Thymus (tissue), 11 donors: ENCODE results near the gene ZRSR2. TPM values are rescaled to one million over a fixed set of nuclear protein-coding genes. Genes with fewer than 3 reads are reported as not detected.
"Not testable (repeated sequence)": the region's sequence is repeated elsewhere in the genome, so short reads cannot be mapped to it uniquely, and the experiment has no call there.

Experiments
- DNase-seq, 9 donors: peaks; one replicate each; pipeline ENCODE4 v3.0.0-alpha.2; 2013; ENCODE audit warnings: low spot score in 9 of 9, low read depth in 6 of 9, missing footprints in 1 of 9
- H3K27ac ChIP-seq, 2 donors: one replicate each; pipeline ENCODE4 v1.5.1; 2013; ENCODE audit warnings: control low read depth in 1 of 2, low read depth in 1 of 2, low read length in 1 of 2, mild to moderate bottlenecking in 1 of 2, moderate library complexity in 1 of 2
- H3K27me3 ChIP-seq, 2 donors: one replicate each; pipeline ENCODE4 v1.5.1; 2013; ENCODE audit warnings: low read length in 1 of 2; ENCODE audit not compliant: control insufficient read depth in 2 of 2, insufficient read depth in 1 of 2
- H3K36me3 ChIP-seq, 2 donors: one replicate each; pipeline ENCODE4 v1.5.1; 2013; ENCODE audit warnings: low read length in 1 of 2, mild to moderate bottlenecking in 1 of 2, moderate library complexity in 1 of 2; ENCODE audit not compliant: control insufficient read depth in 2 of 2, insufficient read depth in 2 of 2
- H3K4me1 ChIP-seq, 2 donors: one replicate each; pipeline ENCODE4 v1.5.1; 2013; ENCODE audit warnings: low read length in 2 of 2; ENCODE audit not compliant: control insufficient read depth in 2 of 2, insufficient read depth in 2 of 2
- H3K4me3 ChIP-seq, 2 donors: one replicate each; pipeline ENCODE4 v1.5.1; 2013; ENCODE audit warnings: low read length in 2 of 2, control low read depth in 1 of 2, mild to moderate bottlenecking in 1 of 2
- H3K9me3 ChIP-seq, 2 donors: one replicate each; pipeline ENCODE4 v1.5.1; 2013; ENCODE audit warnings: low read length in 1 of 2, mild to moderate bottlenecking in 1 of 2; ENCODE audit not compliant: control insufficient read depth in 2 of 2, insufficient read depth in 1 of 2
- WGBS: extraction: QIAGEN DNeasy Blood & Tissue Kit; methylation state at CpG from one replicate; pipeline ENCODE4 v1.1.7; 2013; 5-methylcytosine and 5-hydroxymethylcytosine counted together
- polyA plus RNA-seq: library from polyadenylated mRNA; stranded (reverse); fragments of 200-250 nt; gene quantifications from one replicate; pipeline ENCODE4 v1.2.3, GENCODE V29; 2013
- total RNA-seq: library from RNA; stranded (reverse); fragments of 120-200 nt; gene quantifications from one replicate; pipeline ENCODE4 v1.2.4, GENCODE V29; 2013
- donor health status: healthy.

ZRSR2 gene
- total and polyA plus RNA-seq, 2 donors, result 9.5 to 30.0 TPM

DNA sequence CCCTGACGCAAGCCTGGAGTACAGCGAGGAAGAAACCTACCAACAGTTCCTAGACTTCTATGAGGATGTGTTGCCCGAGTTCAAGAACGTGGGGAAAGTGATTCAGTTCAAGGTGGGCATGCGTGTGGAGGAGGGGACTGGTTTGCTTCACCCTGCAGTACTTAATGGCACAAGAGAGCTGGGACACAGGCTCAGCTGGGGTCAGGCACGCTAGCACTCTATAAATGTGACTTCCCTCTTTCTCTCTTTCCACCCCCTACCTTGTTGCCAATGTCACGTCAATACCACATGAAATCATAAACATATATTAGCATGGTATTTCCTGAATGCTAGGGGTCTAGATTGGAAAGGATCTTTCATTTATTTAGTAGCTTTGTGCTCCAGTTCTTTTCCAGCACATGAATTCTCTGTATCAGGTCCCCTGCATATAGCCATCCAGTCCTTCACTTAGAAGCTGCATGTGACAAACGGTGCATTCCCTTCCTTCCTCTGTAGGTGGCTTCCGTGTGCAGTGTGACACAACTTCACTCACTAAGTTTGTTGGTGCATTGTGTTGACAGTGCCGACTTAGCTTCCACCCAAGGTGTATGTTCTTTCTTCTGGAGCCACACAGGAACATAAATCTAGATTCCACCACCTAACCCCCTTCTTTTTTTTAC, 25.6 kb downstream of the ZRSR2 start:
- H3K9me3 ChIP-seq, result no peaks in the 10 kb centered on the region
- H3K27me3 ChIP-seq, result no peaks in the 10 kb centered on the region
- peaks cover 0 to 8% of the 10 kb centered on the region in 2 donors for H3K4me1 ChIP-seq
- H3K27ac ChIP-seq, result no peak overlapping the region
- peaks cover 7 to 64% of the 10 kb centered on the region in 2 donors for H3K36me3 ChIP-seq
- peak in 6 of 9 donors; percentile 4 to 70 (median 18) for DNase-seq
- WGBS, result 81% methylated on average over 10 of the region's 10 CpGs
- H3K4me3 ChIP-seq, result no peak overlapping the region

DNA sequence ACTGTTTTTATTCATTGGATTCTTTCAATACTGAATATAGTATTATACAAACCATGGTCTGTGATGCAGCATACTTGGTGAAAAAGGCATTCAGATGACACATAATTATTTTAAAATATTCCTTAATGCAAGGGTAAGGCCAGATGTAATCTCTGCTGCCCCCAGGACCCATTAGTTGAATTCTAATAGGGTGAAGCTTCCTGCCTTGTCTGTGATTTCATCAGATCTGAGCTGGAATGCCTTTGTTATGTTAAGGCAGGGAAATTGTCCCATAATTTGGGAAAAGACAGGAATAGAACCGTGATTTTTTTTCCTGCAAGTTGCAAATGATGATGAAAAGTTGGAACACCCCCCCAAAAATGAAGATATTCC, 26.1 kb downstream of the ZRSR2 start:
- Histone ChIP-seq H3K27ac (no peak overlapping the region), H3K27me3 (no peaks in the 10 kb centered on the region), H3K9me3 (no peaks in the 10 kb centered on the region), H3K36me3 (peaks cover 8 to 63% of the 10 kb centered on the region in 2 donors), H3K4me3 (no peak overlapping the region), H3K4me1 (peaks cover 0 to 8% of the 10 kb centered on the region in 2 donors)
- 85% methylated on average over 1 of the region's 1 CpG for WGBS
- DNase-seq, result no peak

DNA sequence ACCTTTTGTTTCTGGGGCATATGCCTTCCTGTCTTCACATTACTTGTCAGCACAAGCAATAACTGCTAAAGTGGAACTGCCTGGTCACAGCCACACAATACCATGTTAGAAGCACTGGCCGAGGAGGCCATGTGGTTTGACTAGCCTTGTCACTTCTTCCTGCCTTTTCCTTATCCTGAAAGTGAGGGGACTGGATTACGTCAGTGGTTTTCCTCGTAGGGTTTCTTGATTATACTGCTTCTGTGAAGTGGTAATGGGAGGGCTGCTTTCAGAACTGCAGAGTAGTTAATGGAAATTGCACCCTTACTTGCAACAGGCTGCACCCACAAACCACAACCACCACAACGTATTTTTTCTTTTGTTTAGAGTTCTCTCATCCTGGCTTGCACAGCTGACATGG, 26.6 kb downstream of the ZRSR2 start:
- WGBS, result 8% methylated on average over 4 of the region's 4 CpGs
- peak overlapping the region in 1 of 2 donors; percentile 19 for H3K27ac ChIP-seq
- no peaks in the 10 kb centered on the region for H3K27me3 ChIP-seq
- H3K4me3 ChIP-seq, result no peak overlapping the region
- DNase-seq, result peak in 7 of 9 donors; percentile 9 to 72 (median 22)
- H3K36me3 ChIP-seq, result peaks cover 5 to 60% of the 10 kb centered on the region in 2 donors
- H3K4me1 ChIP-seq, result peaks cover 0 to 8% of the 10 kb centered on the region in 2 donors
- H3K9me3 ChIP-seq, result no peaks in the 10 kb centered on the region

DNA sequence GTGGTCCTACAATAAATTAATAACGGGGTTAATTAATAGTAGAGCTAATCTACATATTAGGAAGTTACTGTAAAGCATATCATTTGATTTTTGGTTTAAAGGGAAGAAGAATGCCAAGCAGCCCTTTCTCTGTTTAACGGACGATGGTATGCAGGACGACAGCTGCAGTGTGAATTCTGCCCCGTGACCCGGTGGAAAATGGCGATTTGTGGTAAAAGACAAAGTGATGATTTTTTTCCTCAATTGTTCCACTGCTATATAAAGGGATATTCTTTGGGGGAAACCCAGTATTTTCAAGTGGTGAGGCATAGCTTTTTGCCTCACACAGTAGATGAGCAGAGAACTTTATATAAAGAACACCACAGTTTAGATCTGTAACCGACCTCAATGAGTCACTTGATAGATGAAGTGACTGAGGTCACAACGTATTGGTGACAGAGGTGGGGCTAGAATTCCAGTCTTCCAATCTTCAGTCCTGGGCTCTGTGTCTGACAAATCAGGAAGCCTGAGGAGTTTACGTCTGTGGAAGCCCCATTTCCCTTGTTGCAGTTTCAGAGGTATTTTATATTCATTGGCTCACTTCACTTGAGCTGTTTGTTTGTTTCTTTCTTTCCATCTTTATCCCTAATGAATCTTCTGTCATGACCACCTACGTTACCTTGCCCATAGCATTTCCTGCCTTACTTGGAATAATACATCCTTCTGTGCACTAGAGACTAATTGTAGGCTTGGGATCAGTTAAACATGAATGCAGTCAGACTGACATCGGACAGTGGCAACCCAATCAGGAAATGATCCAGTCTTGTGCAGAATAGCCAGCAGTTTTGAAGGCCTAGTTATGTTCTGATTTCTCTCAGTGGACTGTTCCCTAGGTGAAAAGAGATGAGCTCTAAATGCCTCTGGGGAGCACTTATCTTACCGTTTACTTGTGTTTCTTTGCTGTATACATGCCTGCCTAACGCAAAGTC, 30.1 kb downstream of the ZRSR2 start:
- H3K36me3 ChIP-seq, result peaks cover 11 to 69% of the 10 kb centered on the region in 2 donors
- H3K4me3 ChIP-seq, result no peak overlapping the region
- no peaks in the 10 kb centered on the region for H3K9me3 ChIP-seq
- 88% methylated on average over 14 of the region's 14 CpGs for WGBS
- H3K27ac ChIP-seq, result no peak overlapping the region
- H3K4me1 ChIP-seq, result peaks cover 0 to 8% of the 10 kb centered on the region in 2 donors
- H3K27me3 ChIP-seq, result no peaks in the 10 kb centered on the region
- no peak for DNase-seq

DNA sequence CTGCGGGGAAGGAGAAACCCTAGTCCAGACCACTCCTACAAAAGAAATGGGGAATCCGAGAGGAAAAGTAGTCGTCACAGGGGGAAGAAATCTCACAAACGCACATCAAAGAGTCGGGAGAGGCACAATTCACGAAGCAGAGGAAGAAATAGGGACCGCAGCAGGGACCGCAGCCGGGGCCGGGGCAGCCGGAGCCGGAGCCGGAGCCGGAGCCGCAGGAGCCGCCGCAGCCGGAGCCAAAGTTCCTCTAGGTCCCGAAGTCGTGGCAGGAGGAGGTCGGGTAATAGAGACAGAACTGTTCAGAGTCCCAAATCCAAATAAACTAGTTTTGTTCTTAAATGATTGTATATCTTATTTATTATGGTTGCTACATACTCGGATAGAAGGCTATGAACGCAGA, 32.6 kb downstream of the ZRSR2 start:
- 99% methylated on average over 23 of the region's 23 CpGs for WGBS
- H3K9me3 ChIP-seq, result no peaks in the 10 kb centered on the region
- no peaks in the 10 kb centered on the region for H3K4me1 ChIP-seq
- H3K4me3 ChIP-seq, result no peak overlapping the region
- peaks cover 11 to 58% of the 10 kb centered on the region in 2 donors for H3K36me3 ChIP-seq
- DNase-seq, result no peak
- H3K27ac ChIP-seq, result no peak overlapping the region
- no peaks in the 10 kb centered on the region for H3K27me3 ChIP-seq

DNA sequence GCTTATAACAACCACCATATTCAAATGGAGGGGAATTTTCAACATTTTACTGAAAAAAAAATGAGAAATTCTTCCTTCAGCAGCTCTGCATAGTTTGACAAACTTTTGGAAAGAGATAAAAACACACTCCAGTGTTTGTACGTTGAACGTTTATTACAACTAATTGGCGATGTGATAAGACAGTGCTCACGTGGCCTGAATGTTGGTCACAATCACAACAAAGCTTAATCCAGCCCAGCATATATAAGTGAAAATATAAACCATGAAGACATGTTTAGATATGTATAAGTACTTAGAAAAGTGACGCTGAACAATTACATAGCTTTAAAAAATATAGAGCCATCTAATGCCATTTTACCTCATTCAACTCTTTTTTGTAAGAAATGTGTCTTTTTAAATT, 35.7 kb downstream of the ZRSR2 start:
- H3K9me3 ChIP-seq, result no peaks in the 10 kb centered on the region
- WGBS, result 98% methylated on average over 5 of the region's 5 CpGs
- H3K27me3 ChIP-seq, result no peaks in the 10 kb centered on the region
- H3K36me3 ChIP-seq, result peaks cover 7 to 36% of the 10 kb centered on the region in 2 donors
- H3K27ac ChIP-seq, result no peak overlapping the region
- H3K4me1 ChIP-seq, result no peaks in the 10 kb centered on the region
- H3K4me3 ChIP-seq, result no peak overlapping the region
- no peak for DNase-seq

DNA sequence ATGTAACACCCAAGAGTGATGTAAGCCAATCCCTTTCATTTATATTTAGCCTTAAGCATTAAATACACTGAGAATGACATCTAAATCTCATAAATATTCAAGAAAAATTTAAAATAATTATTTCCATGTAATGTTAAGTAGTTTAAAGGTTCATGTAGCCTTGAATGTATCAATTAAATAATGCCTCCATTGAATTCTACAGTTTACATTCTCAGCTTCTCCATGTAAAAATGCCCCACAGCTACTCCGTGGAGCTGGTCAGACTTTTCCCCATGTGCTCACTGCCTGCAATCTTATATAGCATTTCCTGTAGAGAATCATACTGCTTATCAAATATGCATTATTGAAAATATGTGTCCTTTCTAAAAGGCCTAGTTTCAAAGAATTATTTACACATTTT, 38.9 kb downstream of the ZRSR2 start:
- 94% methylated on average over 1 of the region's 1 CpG for WGBS

DNA sequence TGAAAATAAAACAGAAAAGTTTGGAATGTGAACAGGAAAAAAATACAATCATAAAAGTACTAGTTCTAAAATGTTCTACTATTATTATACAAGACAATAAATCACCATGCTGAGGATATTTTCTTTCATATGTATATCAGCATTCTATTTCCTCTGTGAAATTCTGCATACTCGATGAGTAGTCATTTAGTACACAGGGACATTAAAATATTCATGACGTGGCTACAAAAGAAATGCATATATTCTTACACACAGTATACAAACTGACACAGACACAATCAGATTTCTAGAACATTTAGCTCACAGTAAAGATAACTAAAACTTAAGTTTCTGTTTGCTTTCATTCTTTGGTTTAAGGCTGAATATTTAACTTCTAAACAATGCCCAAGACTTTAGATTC, 41.1 kb downstream of the ZRSR2 start:
- no CpG with 5 or more reads among the region's 2 CpGs for WGBS
- not testable (repeated sequence) for H3K27ac ChIP-seq

More for the DNA sequence above, 38.9 kb downstream of the ZRSR2 start:
- no peak overlapping the region for H3K4me3 ChIP-seq
- H3K9me3 ChIP-seq, result no peaks in the 10 kb centered on the region
- H3K4me1 ChIP-seq, result no peaks in the 10 kb centered on the region
- no peaks in the 10 kb centered on the region for H3K27me3 ChIP-seq
- no peak for DNase-seq
- H3K27ac ChIP-seq, result no peak overlapping the region
- H3K36me3 ChIP-seq, result peaks cover 0 to 14% of the 10 kb centered on the region in 2 donors

DNA sequence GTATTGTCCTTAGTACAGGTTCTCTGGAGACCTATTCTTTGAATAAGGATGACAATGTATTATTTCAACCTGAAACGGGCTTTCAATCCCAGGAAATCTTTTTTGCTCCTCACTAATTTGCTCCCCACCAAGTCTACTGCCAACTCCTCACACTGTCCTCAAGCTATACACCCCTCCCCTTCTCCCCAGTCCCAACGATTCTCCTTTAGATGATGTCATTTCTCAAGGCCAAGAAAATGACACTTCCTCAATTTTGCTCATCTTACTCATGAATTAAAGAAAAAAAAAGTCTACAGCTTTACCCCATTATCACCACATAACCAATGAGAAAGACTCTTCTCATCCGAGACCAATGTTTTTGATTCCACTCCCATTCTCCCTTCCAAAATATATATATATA, 43.8 kb downstream of the ZRSR2 start:
- Histone ChIP-seq H3K27ac (no peak overlapping the region), H3K4me1 (no peaks in the 10 kb centered on the region), H3K4me3 (no peak overlapping the region), H3K36me3 (peaks cover 0 to 2% of the 10 kb centered on the region in 2 donors), H3K9me3 (no peaks in the 10 kb centered on the region), H3K27me3 (no peaks in the 10 kb centered on the region)
- WGBS, result 71% methylated on average over 3 of the region's 3 CpGs
- DNase-seq, result no peak

More for the DNA sequence above, 41.1 kb downstream of the ZRSR2 start:
- H3K27me3 ChIP-seq, H3K4me3 ChIP-seq, H3K36me3 ChIP-seq, H3K4me1 ChIP-seq, DNase-seq, H3K9me3 ChIP-seq: not testable (repeated sequence)
